G401 (cell line): Measurements from ENCODE around the gene TREM1. TPM values are rescaled to one million over a fixed set of nuclear protein-coding genes. Genes with fewer than 3 reads are reported as not detected.
"Not testable (repeated sequence)": the region's sequence is repeated elsewhere in the genome, so short reads cannot be mapped to it uniquely, and the experiment has no call there.

Experiments
- DNase-seq: peaks from one replicate; pipeline ENCODE4 v3.0.0-alpha.2; 2015; ENCODE audit warnings: low spot score
- in situ Hi-C: cut with HindIII; loops from 2 replicates; pipeline ENCODE4 v1.10.0; 2016; ENCODE audit warnings: low sequenced_read_pairs, mixed read lengths
- total RNA-seq: library from RNA; depleted of rRNA; stranded (reverse); fragments of >200 nt; shearing (Covaris generic); gene quantifications from 2 replicates; pipeline ENCODE4 v1.2.3, GENCODE V29; 2014

The TREM1 gene
- total RNA-seq, 1 experiment from 2014 or later: not detected

DNA sequence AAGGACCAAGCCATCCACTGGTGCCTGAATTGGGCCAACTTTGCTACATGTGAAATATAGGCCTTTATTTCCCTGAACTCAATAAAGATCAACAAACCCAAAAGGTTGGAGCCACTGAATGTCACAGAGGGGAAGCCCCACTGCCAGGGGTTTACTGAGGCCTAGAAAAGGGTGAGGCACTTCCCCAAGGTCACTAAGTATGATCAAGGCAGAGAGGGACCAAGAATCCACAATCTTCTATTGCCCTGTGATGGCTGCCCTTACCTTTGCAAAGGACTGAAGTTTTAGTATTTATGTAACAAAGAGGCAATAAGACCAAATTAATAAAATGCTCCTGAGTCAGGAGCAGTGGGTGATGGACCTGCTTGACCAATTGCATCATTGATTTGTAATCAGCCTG lies 18.0 kb downstream of the TREM1 start:
- in situ Hi-C loops: no loop called here

DNA sequence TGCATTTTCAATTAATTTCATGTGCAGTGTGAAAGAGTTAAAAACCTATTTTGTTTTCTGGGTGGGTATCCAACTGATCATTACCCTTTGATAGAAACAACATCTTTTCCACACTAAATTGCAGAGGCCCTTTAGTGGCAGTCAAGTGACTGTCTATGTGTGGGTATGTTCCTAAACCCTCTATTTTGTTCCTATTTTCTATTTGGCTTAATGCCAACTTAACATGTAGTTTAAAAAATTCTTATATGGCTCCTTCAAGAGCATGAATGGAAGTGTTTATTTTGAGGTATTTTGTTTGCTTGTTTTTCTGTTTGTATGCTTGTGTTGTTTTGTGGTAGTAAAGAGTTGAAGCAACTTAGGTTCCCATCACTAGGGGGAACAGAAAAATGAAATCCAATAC lies 19.9 kb downstream of the TREM1 start:
- in situ Hi-C loops: no loop called here
- DNase-seq: no peak

More for the DNA sequence above, 18.0 kb downstream of the TREM1 start:
- DNase-seq: no peak

DNA sequence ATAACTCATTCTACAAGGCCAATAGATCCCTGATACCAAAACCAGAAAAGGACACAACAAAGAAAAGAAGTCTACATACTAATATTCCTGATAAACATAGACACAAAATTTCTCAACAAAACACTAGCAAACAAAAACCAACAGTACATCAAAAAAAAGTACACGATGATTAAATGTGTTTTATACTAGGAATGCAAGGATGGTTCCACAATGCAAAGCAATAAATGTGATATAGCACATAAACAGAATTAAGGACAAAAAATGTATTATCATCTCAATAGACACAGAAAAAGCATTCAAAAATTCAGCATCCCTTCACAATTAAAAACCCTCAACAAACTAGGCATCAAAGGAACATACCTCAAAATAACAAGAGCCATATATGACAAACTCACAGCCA lies 23.2 kb downstream of the TREM1 start:
- in situ Hi-C loops: no loop called here
- no peak for DNase-seq

DNA sequence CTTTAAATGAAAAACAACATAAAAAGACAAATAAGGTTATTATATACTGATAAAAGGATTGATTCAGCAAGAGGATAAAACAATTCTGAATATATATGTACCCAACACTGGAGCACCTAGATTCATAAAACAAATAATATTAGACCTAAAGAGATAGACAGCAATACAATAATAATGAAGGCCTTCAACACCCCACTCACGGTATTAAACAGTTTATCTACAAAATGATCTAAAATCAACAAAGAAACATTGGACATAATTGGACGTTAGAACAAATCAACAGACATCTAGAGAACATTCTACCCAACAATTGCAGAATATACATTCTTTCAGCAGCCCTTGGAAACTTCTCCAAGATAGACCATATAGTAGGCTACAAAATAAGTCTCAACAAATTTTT lies 24.1 kb downstream of the TREM1 start:
- in situ Hi-C loops: no loop called here
- DNase-seq: no peak

DNA sequence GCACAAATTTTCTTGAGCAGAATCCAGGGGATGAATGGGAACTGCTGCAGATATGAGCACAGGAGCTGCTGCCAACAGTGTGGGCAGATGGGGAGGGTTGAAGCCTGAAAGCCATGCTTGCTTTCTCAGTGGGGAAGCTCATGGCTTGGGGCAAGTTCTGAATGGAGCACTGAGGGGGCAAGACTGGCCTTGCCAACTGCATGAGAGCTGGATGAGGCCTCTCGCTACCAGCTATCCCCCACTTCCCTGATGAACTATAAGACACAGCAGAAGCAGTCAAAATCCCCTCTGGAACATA lies 28.3 kb downstream of the TREM1 start:
- in situ Hi-C loops: no loop called here
- DNase-seq: no peak

DNA sequence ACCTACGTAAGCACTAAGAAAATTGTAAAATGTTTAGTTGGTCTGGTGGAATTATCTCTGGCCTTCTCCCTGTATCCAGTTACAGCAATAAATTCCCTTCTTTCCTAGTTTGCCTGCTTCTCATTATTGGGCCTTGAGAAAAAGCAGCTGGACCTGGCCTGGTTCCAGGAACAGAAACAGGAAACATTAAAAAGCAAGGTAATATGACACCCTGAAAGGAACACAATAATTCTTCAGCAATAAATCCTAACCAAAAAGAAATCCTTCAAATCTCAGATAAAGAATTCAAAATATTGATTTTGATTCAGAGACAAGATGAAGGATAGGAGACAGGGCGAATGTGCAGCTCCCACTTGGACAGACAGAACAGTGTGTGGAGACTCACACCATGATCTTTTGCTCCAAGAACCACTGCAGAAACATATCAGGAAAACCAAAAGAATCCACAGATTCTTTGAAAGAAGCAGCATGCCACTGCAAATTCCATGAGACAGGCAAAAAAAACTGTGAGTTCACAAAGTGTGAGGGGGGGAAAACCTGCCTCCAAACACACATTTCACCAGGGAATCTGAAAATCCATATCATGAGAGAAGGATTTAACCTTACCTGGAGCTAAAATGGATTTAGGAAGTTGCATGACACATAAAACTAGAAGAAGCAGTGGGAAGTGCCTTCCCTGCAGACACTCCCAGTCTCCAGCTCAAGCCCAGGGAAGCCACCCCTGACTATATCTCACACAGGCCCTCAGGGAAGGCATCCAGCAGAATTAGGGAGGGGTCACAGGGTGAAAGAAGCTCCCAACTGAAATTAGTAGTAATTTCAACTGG lies 28.9 kb downstream of the TREM1 start:
- DNase-seq: no peak
- in situ Hi-C loops: no loop called here

DNA sequence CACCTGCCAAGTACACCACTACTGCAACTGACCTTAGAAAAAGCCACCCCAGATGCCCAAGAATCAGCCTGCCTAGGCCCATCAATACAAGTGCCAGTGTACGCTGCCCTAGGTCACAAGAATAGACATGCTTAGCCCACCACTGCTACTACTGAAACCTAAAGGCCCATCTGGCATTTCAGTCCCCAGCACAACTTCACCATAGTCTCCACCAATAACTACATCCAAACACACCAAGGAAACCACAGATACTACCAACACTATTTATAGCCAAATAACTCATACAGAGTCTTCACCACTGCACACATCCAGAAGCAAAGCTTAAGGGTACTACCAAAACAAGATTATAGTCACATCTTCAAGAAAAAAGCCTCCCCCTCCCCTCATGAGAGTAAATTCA lies 30.1 kb downstream of the TREM1 start:
- DNase-seq: no peak
- in situ Hi-C loops: no loop called here

DNA sequence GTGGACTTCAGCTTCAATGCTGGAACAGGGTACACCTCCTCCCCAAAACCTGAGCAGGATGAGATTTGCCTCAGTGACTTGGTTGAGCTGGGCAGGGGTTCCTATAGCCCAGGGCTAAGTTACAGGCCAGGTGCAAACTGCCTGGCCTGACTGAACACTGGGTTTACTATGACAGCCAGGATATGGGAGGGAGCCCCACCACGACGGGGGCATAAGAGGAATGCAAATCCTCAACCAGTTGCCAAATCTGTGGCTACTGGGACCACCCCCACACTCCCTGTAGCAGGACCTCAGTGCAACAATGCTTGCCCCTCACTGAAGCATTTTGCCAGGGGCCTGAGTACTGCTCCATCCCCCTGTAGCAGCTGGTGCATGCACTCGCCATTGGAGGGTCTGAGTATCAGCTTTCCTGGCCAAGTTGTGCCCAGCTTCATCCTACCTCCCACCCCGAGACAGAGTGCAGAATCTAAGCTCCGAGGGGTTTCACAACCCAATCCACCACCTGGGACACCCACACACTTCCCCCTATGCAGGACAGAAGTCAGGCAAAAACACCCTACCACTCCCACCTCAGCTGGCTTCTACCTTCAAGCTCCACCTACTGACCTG lies 30.7 kb downstream of the TREM1 start:
- in situ Hi-C loops: no loop called here
- no peak for DNase-seq

DNA sequence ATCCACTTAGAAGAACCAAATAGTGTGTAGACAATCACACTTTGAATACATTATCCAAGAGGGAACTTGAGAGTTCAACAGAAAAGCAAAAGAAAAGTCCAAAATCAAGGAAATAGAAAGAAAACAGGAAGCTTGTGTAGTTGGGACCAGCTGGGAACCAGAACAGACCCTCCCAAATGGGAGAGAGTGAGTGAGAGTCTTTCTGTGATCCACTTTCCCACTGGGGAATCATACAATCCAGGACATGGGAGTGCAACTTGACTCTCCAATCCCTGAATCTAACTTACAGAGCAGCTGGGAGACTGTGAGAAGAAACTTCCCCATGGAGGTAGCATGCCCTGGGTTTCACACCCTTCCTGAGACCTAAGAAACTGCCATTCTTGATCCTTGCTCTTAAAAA lies 31.4 kb downstream of the TREM1 start:
- in situ Hi-C loops: no loop called here
- no peak for DNase-seq

DNA sequence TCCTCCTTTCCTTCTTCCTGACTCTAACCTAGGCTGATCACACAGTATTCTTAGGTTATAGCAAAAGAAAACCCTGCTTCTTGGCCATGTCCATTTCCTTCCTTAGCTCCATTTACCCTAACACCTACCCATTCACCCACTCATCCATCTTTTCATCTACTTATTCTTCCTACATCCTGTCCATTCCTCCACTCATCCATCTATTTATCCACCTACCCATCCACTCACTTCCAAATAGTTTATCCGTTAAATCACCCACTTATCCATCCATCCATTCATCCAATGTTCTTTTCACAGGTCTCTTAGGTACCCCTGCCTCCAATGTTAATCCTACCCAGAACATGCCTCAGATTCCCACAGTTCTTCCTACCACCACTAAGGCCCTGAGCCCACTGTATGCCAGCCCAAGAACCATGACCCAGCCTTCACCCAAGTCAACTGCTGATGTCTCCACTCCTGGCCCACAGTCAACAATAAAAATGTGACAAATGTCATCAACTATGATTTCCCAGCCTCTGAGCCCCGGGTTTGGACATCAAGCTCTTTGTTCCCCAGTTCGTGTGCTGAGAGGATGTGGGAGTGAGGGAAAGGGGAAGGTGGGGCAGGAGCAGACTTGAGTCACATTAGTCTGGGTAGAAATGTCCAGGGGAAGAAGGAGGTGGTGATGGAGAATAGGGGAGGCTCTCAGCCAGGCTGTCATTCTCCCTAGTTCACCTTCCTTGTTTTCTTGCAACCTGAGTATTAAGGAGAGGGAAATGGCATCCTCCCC lies 33.9 kb downstream of the TREM1 start:
- DNase-seq: no peak
- in situ Hi-C loops: no loop called here

DNA sequence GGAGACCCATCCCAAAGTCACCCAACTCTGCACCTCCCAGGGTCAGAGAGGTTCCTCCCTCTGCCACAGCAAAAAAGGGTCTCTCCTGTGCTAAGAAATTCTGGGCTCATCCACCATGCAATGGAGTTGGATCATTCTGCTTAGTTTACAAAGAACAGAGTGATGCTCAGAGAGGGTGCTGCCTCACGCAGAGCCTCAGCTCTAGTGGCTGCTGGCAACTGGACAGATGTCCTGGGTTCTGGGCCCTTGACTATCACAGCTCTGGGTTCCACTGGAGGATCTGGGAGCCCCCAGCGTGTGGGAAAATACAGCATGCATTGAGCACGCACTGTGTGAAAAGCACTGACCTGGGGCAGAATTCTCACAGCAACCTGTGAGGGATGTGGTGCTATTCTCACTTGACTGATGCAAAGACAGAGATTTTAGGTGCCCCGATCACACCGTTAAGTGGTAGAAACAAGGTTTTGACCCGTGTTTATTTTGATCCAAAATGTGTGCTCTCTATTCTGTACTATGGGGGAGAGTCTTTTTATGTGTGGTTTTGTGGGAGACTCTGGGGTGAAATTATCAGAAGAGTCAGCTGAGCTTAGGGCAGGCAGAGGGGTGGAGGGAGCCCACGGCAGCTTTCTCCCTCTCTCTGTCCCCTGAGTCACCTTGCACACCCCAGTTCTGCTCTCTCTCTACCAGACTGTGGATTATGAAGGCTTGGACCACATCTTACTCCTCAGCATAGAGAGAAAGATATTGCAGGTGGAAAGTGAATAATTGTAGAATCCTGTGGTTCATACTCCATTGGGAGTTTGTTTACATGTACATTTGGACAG lies 38.4 kb downstream of the TREM1 start:
- in situ Hi-C loops: no loop called here
- DNase-seq: no peak

DNA sequence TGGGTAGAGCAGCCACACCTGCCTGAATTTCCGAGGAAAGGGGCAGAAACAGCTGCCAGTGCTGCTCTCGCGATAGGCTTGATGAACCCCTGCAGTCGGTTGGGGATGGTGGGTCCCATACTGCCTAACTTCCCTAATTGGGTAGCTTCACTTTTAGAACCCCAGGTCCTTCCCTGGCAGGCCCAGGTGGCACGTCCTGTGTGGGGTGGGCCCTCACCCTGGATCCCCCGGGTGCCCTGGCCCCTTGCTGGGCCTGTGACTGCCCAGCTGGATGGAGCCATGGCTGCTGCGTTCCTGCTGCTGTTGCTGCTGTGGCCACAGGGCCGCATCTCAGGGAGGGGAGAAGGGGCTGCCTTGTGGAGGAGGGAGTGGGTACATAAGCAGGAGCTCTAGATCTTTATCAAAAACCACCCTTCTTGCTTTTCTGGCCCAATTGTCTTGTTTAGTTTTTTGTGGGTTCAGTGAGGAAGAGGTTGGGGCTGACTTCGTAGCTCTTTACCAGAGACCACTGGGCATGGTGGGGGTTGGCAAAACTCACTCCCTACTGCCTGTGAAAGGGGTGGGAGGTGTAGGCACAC lies 39.1 kb downstream of the TREM1 start:
- in situ Hi-C loops: no loop called here

DNA sequence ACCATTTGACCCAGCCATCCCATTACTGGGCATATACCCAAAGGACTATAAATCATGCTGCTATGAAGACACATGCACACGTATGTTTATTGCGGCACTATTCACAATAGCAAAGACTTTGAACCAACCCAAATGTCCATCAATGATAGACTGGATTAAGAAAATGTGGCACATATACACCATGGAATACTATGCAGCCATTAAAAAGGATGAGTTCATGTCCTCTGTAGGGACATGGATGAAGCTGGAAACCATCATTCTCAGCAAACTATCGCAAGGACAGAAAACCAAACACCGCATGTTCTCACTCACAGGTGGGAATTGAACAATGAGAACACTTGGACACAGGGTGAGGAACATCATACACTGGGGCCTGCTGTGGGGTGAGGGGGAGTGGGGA lies 40.0 kb downstream of the TREM1 start:
- in situ Hi-C loops, DNase-seq: not testable (repeated sequence)

More for the DNA sequence above, 39.1 kb downstream of the TREM1 start:
- no peak for DNase-seq

DNA sequence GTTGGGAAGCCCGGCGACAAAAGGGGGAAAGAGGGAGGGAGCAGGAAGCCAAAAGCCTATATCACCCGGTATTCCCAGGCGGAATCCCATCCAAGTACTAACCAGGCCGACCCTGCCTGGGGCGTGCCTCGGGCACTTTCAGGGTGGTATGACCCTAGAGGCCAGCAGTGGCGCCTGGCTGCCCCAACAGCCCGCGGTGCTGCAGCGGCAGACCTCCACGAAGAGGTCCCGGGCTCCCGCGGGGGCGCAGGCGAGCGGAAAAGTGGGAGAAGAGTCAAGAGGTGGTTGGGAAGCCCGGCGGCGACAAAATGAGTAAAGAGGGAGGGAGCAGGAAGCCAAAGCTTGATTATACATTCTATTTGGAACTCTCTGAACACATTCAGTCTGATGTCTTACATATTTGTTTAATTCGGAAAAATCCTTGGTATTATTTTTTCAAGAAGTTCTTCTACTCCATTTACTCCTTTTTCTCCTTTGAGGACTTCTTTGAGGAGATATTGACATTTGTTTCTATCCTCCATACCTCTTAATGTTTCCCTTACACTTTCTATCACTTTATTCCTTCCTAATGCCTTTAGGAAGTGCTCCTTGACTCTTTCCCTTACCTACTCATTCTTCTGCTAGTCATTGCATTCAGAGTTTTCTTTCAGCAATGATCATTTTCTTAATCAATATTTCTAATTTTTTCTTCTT lies 46.9 kb downstream of the TREM1 start:
- in situ Hi-C loops: no loop called here

DNA sequence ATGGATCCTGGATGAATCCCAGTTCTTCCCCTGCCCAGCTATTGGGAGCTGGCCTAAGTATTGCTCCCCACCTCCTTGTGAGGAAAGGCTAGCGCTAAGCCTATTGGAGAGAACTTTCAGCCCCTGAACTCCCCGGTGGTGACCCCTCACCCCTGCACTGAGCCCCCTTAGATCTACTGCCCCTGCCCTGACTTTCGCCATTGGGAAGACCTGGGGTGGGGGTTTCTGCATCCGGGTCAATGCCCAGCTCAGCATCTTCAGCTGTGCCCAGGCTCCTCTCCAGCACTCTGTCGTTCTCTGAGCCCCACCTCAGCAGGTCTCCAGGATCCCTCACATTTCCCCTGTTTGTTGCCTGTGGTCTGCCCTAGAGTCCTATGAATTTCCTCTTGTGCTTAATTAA lies 49.4 kb downstream of the TREM1 start:
- no peak for DNase-seq
- in situ Hi-C loops: no loop called here

More for the DNA sequence above, 46.9 kb downstream of the TREM1 start:
- no peak for DNase-seq

DNA sequence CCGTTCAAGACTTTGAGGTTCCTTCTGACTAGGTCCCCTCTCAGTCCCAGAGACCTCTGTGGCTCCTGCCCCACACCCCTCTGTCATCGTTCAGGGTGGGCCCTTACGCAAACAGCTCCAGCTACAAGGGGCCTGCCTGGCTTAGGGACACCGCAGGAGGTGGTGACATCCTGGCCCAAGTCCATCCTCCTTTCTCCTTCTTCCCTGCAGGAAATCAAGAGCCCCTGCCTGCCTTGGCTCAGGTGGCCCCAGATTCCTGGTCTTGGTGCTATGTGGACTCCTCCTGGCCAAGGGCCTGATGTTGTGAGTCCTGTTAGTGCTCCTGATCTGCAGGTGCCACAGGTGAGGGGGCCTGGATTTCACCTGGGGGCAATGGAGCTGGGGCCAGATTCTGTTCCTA lies 50.2 kb downstream of the TREM1 start:
- no peak for DNase-seq

DNA sequence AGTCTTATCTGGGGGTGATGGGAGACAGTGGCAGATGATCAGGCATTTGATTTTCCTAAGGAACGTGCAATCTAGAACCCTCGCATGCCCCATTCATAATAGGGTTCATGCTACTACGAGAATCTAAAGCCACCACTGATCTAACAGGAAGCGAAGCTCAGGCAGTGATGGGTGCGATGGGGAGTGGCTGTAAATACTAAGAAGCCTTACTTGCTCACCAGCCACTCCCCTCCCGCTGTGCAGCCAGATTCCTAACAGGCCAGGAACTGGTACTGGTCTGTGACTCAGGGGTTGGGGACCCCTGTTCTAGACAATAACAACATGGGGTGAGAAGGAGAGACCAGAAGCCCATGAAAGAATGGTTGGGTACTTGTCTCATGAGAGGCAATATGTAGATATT lies 53.8 kb downstream of the TREM1 start:
- in situ Hi-C loops: no loop called here

More for the DNA sequence above, 50.2 kb downstream of the TREM1 start:
- in situ Hi-C loops: no loop called here

DNA sequence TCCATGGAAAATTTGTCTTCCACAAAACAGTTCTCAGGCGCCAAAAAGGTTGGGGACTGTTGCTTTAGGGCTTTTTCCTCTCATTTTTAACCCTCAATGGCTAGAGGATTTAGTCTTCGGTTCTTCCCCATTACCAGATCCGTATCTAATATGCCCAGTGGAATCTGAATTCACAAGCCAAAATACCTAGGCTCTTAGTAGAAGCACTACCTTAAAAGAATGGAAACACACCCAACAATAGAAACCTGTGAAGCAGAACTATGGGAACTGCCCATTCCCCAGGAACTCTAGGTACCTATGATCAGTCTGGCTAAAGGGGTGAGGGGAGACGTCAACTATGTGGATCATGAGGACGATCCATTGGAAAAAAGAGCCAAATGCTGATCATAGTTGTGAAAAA lies 55.2 kb downstream of the TREM1 start:
- in situ Hi-C loops: no loop called here
- no peak for DNase-seq

More for the DNA sequence above, 53.8 kb downstream of the TREM1 start:
- no peak for DNase-seq

DNA sequence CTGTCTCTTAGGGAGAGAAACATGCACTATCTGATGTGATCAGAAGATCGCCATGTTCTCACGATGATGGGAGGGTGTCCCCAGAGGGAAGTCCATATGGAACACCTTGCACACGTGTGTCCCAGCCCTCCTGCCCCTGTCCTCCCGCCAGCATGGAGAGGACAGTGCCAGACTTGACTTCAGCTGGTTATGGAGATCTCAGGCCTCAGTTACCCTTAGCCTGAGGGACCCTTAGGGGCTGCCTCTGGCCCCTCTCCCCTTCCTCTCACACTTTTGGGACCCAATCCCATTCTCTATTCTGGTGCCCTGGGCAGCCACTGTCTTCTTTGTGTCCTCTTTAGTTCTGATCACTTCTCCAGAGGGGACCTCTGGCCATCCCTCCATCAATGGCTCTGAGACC lies 56.8 kb downstream of the TREM1 start:
- in situ Hi-C loops: no loop called here
- no peak for DNase-seq
